Caki2 (cell line): ENCODE measurements around the gene TXNL4A. TPM values are rescaled to one million over a fixed set of nuclear protein-coding genes. Genes with fewer than 3 reads are reported as not detected.
"Not testable (repeated sequence)": the region's sequence is repeated elsewhere in the genome, so short reads cannot be mapped to it uniquely, and the experiment has no call there.

Experiments used
- DNase-seq: peaks from one replicate; pipeline ENCODE4 v3.0.0-alpha.2; 2015; ENCODE audit warnings: low read depth
- in situ Hi-C: cut with HindIII; loops from 2 replicates; pipeline ENCODE4 v1.10.0; 2016; ENCODE audit warnings: low sequenced_read_pairs, low pct_unique_long_range_greater_than_20kb, mixed read lengths
- total RNA-seq: library from RNA; depleted of rRNA; stranded (reverse); fragments of >200 nt; shearing (Covaris generic); gene quantifications from 2 replicates; pipeline ENCODE4 v1.2.3, GENCODE V29; 2014; ENCODE audit warnings: low replicate concordance

TXNL4A gene
- total RNA-seq, 1 experiment from 2014 or later: 120 TPM

DNA sequence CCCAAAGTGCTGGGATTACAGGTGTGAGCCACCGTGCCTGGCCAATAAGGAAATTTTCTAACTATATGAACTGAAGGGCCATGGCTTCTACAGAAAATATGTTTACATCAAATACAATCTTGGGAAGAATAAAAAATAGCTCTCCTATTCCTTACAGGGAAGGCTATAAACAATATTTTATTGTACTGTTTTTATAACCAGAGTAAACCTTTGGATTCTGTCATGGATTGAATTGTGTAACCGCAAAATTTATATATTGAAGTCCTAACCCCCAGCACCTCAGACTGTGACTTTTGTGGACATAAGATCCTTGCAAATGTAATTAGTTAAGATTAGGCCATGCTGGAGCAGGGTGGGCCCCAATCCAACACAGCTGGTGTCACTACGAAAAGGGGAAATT is 15.6 kb downstream of the TXNL4A start:
- no peak for DNase-seq
- in situ Hi-C loops: no loop called here

DNA sequence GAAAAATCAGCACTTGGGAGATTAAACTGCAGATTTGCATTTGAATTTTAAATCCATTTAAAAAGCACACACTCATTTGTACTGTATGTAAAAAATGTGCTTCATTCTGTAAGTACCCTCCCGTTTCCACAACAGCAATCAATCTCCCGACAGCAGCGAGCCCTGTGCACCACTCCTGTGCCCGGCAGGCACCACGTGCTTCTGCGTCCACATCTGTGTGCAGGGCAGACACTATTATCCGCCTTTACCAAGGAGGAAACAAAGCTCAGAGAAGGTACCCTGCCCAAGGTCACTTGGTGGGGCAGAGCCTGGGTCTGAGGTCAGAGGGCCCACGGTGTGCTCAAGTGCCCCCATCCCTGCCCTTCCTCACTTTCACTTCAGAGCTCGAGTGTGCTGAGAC is 16.4 kb downstream of the TXNL4A start:
- in situ Hi-C loops: no loop called here
- DNase-seq: no peak

DNA sequence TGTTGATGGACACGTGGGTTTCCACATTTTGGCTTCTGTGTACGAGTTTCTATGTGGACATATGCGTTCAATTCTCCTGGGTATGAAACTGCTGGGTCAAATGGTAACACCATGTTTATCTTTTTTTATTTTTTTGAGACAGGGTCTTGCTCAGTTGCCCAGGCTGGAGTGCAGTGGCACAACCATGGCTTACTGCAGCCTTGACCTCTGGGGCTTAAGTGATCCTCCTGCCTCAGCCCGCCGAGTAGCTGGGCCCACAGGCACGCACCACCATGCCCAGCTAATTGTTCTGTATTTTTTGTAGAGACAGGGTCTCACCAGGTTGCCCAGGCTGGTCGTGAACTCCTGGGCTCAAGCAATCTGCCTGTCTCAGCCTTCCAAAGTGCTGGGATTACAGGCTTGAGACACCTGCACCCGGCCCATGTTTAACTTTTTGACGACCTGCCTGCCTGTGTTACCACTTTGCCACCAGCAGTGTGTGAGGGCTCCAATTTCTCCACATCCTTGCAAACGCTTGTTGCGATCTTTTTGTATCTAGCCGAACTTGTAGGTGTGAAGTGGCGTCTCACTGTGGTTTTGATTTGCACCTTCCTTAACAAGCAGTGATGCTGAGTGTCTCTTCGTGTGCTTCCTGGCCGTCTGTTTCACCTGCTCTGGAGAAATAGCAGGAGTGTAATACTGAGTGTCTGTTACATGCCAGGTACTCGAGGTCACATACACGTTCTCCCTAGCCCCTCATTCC is 17.0 kb downstream of the TXNL4A start:
- no peak for DNase-seq
- in situ Hi-C loops: no loop called here

DNA sequence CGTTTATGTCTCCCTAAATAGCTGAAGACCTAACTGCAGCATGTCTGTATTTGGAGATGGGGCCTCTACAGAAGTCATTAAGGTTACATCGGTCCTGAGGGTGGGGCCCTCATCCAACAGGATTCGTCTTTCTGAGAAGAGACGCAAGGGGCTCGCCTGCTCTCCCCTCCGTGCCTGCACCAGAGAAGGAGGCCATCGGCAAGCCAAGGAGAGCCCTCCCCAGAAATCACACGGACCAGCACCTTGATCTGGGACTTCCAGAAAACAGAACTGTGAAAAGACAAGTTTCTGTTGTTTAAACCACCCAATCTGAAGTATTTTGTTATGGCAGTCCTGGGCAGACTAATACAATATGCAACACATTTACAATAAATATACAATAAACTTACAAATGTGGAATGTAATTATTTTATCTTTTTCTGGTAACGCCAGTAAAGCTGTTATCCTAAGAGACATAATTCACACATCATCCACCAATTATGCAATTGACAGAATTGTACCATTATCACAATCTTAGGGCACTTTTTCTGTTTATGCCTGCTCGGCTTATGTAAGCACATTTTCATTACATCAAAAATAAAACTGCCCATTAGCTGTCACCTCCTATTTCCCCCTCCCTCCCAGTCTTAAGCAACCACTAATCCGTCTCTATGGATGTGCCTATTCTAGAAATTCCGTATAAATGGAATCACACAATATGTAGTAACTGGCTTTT is 17.8 kb downstream of the TXNL4A start:
- in situ Hi-C loops: no loop called here
- DNase-seq: no peak

DNA sequence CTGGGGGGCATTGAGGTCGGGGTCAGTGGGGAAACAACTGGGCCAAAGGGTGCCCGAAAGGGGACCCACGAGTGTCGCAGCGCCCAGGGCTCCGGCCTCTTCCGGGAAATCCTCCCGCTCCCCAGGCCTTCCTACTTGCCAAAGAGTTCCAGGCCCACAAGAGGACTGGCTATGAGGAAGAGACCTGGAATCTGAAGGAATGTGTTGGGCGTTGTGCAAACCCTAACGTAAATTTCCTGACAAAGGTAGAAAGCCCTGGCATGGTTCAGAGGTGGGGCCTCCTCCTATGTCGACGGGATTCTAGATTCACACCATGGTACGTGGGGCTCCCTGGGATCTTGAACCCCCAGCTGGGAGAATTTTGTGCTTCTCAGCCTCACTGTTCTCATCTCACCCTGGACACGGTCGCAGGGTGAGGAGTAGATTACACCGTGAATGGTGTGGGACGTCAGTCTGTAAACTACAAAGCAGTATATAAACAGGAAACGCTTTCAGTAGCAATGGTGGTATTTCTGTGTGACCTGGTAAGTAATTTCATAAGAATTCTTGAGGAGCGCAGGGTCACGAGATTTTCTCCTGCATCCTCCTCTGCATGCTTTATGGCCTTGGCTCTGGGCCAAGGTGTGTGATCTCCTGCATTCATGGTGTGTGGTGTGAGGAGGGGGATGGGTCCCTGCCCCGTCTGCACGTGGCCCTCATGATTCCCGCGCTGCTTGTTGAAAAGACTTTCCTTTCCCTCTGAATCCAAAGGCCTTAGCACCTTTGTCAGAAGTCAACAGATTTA is 23.1 kb downstream of the TXNL4A start:
- in situ Hi-C loops: no loop called here
- peak; percentile 56 for DNase-seq

DNA sequence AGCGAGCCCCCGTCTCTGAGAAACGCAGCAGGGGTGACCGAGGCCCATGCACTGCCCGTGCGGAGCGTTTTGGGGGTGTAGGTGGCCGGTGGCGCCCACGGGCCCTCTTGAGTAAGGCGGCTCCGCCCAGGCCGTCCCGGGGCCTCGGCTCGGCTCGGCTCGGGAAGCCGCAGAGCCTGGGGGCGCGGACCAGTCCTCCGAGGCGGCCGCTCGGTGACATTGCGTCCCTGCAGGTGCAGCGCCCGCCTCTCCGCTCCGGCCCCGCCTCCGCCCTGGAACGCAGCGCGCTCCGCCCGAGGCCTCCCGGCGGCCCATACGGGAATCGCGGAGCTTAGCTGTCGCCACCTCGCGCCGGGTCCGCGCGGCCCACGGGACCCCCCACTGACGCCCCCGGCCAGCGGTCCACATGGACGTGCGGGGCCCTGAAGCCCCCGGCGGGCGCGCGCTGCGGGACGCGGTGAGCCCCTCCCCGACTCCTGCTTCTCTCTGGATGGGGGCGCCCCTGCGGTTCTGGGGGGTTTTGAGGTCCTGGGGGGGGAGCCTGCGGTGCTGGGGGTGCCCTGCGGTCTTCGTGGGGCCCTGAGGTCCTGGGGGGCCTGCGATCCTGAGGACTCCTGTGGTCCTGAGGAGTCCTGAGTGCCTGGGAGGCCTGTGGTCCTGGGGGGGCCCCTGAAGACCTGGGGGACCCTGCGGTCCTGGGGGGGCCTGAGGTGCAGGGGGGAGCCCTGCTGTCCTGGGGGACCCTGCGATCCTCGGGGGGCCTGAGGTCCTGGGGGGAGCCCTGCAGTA is 23.8 kb downstream of the TXNL4A start, which contains the start of gene HSBP1L1:
HSBP1L1 (plus strand) TSS at position 314 of the 789 bp plus-strand sequence; CDS start at position 407, 93 bp downstream.
- in situ Hi-C loops: no loop called here

DNA sequence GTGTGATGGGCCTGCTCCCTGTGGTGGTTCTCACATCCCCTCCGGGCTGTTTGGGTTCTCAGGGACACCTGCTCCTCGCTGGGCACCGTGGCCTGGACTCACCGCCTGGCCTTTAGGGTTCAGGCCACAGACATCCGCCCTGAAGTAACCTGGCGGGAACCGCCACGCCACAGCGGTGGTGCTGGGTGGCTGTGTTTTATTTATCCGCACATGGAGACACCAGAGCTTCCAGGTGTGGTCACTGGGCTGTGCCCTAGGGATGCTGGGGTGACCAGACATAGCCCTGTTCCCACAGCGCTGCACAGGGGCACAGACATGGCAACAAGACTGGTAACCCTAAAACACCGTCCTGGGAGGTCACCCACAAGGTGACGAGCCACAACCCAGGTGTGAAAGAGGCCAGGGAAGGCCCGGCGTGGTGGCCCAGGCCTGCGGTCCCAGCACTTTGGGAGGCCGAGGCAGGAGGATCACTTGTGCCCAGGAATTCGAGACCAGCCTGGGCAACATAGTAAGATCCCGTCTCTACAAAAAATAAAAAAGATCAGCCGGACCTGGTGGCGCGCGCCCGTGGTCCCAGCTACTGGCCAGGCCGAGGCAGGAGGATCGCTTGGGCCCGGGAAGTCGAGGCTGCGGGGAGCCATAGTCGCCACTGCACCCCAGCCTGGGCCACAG is 24.6 kb downstream of the TXNL4A start:
- in situ Hi-C loops: no loop called here
- DNase-seq: no peak

More for the DNA sequence above, 23.8 kb downstream of the TXNL4A start, which contains the start of gene HSBP1L1:
- DNase-seq: peak; percentile 37

DNA sequence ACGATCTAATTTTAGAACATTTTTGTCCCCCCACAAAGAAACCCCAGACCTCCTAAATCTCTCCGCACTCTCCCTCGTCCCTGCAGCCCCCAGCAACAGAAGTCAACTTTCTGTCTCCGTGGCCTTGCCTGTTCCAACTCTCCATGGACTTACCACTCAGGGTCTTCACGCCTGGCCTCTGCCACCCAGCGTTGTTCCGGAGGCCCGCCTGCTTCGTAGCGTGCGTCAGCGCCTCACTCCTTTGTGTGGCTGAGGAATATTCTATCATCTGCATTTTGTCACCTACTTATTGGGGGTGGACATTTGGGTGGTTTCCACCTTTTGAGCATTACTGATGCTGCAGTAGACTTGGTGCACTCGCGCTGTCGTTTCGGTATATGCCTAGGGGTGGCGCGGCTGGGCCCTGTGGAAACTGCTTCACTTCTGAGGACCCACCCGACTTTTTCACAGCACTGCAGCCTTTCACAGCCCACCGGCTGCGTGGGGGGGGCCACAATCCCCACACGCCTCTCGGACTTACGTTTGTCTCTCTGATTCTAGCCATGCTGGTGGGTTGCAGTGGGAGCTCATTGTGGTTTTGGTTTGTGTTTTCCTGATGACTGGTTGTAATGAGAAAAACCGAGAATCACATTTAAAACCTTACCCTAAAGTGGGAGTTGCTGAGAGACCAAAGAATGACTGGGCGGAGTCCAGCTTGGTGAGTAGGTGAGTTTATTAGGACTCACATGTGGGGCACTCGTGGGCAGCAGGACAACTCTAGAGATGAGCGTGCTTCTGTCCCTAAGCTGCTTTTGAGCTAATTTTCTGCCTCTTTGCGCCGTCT is 25.3 kb downstream of the TXNL4A start:
- no peak for DNase-seq
- in situ Hi-C loops: no loop called here

DNA sequence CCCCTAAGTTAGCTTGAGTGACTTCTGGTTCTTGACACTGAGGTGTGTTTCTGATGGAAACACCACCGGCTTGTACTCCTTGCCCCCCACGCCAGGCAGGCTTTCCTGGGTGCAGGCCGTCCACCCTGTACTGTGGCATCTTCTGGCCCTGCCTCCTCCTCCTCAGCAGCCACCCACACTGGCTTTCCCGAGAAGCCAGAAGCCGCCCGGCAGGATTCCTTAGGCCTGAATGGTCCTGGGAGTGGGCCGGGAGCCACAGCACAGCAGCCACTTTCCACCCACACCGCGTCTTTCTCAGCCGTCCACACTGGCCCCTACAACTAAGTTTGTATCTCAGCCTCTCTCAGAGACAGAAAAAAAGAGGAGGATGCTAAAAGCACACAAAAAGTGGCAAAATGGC is 26.1 kb downstream of the TXNL4A start:
- in situ Hi-C loops: no loop called here
- no peak for DNase-seq

DNA sequence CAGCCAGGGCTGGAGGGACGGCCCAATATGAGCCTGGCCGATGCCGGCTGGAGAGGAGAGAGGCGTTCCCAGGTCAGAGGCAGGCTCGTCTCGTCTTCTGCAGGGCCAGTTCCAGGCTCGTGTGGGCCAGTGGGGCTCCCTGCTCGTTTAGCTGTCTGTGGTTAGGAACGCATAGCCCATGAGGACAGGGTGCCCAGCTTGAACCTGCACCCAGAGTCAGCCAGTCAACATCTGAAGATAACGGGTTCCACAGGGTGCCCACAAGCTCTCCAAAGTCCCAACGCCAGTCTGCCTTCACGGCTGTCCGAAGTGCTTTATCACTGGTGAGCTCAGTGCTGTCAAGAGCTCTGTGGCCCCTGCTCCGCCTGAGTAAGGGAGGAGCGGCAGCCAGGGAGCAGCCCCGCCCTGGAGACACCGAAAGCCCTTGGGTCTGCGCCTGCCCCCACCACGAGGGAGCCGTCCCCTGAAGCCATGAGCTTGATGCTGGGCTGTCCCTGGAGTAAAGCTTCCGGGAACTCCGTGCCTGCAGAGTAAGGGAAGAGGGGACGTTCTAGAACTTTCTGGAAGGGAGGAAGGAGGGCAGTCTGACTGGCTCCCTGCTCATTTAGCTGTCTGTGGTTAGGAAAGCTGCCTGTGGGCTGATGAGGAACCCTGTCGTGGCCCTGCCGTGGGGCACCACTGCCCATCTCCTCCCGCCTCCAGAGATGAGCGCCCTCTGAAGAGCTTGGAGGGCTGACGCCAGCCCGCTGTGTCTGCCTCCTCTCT is 26.7 kb downstream of the TXNL4A start:
- DNase-seq: no peak
- in situ Hi-C loops: no loop called here

DNA sequence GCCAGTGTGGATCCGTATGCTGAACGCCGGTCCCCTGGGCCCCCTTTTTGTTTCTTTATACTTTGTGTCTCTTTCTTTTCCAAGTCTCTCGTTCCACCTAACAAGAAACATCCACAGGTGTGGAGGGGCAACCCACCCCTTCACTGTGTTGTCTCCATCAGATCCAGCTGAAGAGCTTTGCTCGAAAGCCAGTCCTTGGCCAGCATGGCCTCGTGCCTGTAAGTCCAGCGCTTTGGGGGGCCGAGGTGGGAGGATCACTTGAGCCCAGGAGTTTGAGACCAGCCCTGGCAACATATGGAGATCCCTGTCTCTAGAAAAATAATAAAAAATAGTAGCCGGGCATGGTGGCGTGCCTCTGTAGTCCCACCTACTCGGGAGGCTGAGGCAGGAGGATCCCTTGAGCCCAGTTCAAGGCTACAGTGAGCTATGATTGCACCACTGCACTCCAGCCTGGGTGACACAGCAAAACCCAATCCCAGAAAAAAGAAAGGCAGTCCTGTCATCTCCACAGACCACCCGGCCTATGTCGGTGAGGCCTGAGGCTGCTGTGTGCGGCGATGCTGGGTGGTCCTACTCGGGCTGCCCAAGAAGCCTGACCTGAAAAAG is 27.3 kb downstream of the TXNL4A start:
- in situ Hi-C loops: no loop called here
- DNase-seq: no peak

DNA sequence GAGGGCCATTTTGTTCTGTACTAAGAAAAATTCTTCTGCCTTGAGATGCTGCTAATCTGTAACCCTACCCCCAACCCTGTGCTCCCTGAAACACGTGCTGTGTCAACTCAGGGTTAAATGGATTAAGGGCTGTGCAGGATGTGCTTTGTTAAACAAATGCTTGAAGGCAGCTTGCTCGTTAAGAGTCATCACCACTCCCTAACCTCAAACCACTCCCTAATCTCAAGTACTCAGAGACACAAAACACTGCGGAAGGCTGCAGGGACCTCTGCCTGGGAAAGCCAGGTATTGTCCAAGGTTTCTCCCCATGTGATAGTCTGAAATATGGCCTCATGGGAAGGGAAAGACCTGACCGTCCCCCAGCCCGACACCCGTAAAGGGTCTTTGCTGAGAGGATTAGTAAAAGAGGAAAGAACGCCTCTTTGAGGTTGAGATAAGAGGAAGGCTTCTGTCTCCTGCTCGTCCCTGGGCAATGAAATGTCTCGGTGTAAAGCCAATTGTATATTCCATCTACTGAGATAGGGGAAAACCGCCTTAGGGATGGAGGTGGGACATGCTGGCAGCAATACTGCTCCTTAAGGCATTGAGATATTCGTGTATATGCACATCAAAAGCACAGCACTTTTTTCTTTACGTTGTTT is 28.1 kb downstream of the TXNL4A start:
- in situ Hi-C loops: not testable (repeated sequence)
- peak; percentile 24 for DNase-seq

DNA sequence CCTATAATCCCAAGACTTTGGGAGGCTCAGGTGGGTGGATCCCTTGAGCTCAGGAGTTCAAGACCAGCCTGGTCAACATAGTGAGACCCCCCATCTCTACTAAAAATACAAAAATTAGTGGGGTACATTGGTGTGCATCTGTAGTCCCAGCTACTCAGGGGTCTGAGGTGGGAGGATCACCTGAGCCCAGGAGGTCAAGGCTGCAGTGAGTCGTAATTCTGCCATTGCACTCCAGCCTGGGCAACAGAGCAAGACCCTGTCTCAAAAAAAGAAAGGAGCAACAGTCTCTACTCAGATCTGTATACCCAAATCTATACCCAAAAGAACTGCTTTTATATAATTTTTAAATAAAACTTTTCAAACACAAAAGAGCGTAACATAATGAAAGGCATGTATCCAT is 29.4 kb downstream of the TXNL4A start:
- DNase-seq: no peak
- in situ Hi-C loops: no loop called here

DNA sequence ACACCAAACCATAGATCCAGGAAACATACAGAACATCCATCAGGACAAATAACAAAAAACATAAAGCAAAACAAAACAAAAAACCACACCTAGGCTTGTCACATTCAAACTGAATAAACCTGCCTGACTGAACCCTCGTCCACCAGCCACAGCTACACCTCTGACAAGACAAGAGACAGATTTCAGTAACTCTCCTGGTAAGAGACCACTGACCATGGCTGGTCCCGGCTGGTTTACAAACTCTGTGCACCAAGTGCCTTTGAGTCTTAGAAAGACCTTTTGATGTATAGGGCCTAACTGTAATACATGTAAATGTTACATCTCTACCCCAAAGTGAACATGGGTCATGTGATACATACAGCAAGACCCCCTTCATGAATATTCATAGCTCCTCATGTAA is 32.1 kb downstream of the TXNL4A start:
- in situ Hi-C loops: no loop called here
- DNase-seq: no peak

DNA sequence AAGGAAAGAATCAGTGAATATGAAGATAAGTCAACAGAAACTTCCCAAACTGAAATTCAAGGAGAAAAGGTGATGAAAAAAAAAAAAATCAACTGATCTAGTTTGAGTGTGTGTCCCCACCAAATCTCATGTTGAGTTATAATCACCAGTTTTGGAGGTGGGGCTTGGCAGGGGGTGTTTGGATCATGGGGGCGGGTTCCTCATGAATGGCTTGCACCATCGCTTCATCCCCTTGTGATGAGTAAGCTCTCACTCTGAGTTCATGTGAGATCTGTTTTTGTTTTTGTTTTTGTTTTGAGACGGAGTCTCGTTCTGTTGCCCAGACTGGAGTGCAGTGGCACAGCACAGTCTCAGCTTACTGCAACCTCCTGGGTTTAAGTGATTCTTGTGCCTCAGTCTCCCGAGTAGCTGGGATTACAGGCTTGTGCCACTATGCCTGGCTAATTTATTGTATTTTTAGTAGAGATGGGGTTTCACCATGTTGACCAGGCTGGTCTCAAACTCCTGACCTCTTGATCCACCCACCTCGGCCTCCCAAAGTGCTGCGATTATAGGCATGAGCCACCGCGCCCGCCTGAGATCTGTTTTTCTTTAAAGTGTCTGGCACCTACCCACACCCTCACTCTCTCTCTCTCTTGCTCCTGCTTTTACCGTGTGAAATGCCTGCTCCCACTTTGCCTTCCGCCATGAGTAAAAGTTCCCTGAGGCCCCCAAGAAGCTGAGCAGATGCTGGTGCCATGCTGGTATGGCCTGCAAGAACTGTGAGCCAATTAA is 32.9 kb downstream of the TXNL4A start:
- in situ Hi-C loops: no loop called here
- DNase-seq: no peak
